Measurements from ENCODE around the gene PRKN.

DNA sequence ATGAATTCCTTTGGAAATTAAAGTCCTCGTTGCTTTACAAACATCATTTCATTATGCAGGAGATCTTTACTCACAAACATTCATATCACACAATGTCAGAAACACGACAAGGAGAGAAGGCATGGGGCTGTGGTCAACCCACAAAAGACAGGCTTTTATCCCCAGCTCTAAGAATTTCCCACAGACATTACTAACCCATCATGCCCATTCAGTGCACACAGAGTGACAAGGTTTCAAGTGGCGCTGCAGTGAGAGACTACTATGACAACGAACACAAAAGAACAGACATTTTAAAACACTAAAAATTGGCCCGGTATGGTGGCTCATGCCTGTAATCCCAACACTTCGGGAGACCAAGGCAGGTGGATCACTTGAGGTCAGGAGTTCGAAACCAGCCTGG, 873.9 kb downstream of the PRKN start:
- TF ChIP-seq CTCF (IDR thresholded peaks at IDR 0.05; ENCODE audit: low read length), result no peak
- TF ChIP-seq EZH2phosphoT487 (IDR thresholded peaks at IDR 0.05; ENCODE audit: low read length), result no peak
